RCC 7860 (cell line): ENCODE measurements around the gene SPATA20.

Experiments
- DNase-seq: peaks from one replicate; pipeline ENCODE4 v3.0.0-alpha.2; 2015; ENCODE audit warnings: low spot score
- FAIRE-seq: peaks from 2 replicates; lab custom pipeline; 2012; peaks lifted over from hg19 to GRCh38; lab: Jason Lieb, UNC

Gene SPATA20

DNA sequence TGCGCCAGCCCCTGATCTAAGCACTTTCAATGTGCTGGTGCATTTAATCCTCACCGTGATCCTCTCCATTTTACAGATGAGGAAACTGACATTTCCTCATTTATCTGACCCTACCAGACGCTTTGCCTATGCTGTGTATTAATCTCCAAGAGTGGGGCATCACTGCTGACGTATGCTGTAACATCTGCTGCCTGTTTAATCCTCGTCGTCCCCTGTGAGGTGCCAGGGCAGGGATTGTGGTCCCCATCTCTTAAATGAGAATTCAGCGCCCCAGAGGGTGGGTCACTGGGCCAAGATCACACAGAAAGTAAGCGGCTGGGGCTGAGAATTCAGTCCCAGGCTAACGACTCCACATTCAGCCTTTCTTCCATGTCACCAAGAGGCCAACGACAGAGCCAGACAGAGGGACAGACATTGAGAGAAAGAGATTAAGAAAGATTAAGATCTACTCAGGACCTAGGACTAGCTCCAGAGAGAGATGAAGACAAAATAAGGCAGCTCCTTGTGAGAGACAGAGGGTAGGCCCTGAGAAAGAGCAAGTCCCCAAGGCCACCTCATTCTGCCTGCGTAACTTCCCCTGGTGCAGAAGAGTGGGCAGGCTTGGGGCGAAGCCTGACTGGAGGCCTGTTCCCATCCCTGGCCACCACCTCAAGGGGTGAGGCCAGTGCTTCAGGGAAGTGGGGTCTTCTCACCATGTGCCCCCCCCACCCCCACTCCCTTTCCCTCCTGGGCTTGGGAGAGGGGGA lies 27.1 kb downstream of the SPATA20 start:
- FAIRE-seq (no peak), DNase-seq (no peak)

DNA sequence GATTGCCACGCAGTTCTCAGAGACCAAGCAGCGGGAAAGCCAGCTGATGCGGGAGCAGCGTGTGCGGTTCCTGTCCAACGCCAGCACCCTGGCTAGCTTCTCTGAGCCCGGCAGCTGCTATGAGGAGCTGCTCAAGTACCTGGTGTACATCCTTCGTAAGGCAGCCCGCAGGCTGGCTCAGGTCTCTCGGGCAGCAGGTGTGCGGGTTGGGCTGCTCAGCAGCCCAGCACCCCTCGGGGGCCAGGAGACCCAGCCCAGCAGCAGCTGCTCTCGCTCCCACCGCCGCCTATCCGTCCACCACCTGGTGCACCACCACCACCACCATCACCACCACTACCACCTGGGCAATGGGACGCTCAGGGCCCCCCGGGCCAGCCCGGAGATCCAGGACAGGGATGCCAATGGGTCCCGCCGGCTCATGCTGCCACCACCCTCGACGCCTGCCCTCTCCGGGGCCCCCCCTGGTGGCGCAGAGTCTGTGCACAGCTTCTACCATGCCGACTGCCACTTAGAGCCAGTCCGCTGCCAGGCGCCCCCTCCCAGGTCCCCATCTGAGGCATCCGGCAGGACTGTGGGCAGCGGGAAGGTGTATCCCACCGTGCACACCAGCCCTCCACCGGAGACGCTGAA lies 28.7 kb downstream of the SPATA20 start:
- DNase-seq: no peak
- no peak for FAIRE-seq

DNA sequence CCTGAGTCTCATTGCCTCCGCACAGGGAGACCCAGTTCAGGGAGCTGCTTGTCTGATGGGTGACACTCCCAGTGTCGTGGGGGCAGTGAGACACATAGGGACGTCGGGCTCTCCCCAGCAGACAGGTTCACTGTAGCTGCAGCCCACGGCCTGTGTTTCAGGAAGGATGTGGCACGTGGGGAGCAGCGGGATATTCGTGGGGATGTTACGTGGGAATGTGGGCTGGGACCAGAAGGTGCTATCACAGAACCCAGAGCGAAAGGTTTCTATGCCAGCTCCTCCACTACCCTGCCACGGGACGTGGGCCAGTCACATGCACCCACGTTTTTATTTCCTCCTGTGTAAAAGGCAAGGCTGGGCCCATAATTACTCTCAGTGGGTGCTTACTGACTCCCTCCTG lies 29.9 kb downstream of the SPATA20 start:
- DNase-seq (no peak), FAIRE-seq (no peak)

DNA sequence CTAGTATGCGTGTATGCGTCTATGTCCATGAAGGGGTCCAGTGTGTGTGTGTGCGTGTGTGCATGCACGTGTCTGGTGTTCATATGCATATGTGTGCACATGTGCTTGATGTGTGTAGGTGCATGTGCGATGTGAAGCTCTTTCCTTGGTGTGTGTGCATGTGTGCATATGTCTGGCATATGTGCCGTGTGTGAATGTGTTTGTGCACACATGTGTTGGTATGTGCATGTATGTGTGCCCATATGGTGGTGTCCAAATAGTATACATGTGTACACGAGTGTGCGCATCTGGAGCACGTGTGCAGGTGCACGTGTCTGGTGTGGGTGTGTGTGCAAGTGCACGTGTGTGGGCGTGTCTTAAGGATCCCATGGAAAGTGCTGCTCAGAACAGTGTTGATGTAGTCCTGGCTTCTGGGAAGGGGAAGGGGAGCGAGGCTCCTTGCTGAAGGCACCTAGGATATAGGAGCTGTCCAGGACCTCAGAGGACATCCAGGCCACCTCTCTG lies 30.5 kb downstream of the SPATA20 start:
- no peak for FAIRE-seq
- no peak for DNase-seq

DNA sequence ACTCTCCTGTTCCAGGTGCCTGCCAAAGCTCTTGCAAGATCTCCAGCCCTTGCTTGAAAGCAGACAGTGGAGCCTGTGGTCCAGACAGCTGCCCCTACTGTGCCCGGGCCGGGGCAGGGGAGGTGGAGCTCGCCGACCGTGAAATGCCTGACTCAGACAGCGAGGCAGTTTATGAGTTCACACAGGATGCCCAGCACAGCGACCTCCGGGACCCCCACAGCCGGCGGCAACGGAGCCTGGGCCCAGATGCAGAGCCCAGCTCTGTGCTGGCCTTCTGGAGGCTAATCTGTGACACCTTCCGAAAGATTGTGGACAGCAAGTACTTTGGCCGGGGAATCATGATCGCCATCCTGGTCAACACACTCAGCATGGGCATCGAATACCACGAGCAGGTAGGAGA lies 31.2 kb downstream of the SPATA20 start:
- no peak for FAIRE-seq
- DNase-seq: no peak

DNA sequence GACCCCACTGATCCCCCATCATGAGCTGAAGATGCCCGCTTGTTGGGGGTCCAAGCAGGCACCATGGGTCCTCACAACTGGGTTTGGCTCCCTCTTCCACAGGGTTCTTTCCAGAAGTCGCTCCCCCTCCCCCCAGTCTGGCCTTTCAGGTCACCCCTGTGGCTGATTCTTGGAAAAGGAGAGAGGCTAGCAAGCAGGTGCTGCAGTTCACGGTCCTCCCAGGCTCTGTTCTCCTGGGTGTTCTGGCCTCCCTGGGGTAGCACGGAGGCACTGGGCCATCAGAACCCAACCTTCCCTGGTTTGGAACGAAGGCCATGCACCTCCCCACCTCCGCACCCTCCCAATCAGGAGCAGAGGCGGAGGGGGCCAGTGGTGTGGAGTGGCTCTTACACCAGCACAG lies 32.4 kb downstream of the SPATA20 start:
- no peak for DNase-seq
- no peak for FAIRE-seq

DNA sequence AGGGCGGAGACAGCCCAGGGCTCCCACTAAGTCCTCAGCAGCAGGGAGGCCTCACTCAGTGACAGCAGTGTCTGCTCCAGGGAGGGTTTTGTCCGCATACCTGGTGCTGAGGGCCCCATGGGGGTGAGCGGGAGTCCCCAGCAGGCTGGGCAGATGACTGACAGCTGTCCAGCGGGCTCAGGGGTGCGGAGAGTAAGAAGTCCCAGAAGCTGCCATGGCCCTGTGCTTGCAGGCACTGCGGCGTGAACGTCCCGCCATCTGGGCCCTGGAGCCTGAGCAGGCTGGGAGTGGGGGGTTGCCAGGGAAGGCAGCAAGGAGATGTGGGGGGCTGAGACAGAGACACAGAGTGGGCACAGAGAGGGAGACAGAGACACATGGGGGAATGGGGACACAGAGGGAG lies 33.7 kb downstream of the SPATA20 start:
- no peak for DNase-seq
- no peak for FAIRE-seq

DNA sequence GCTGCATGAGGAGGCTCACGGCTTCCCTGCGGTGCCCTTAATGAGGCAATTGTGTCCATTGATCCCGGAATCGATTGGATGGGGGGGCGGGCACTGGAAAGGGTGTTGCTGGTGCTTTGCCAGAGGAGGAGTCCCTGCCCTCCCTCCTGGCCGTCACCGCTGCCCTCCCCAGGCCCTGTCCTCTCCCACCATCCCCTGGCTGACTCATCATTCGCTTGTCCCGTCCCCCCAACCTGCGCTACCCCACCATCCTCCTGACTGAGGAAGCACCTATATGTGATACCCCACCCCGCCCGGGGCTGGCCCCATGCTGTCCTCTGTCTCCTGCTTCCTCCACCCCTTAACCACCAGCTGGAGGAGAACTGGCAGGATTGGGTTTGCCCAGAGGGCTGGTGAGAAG lies 34.3 kb downstream of the SPATA20 start:
- DNase-seq (no peak), FAIRE-seq (no peak)

DNA sequence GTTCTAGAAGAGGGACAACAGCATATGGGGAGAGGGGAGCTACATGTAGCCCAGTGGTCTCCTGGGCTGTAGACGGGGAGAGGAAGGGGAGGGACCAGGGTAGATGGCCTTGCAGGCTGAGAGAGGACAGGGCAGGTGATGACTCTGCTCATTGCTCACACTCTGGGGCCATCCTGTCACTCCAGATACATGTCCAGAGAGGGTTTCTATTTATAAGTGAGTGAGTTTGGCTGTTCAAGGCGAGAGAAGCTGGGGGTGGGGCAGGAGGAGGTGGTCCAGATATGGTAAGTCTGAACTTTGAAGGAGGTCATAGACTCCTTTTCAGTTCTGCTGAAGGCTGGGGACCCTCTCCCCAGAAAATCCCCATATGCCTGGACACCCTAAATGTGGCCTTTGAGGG lies 35.8 kb downstream of the SPATA20 start:
- FAIRE-seq (no peak), DNase-seq (no peak)

DNA sequence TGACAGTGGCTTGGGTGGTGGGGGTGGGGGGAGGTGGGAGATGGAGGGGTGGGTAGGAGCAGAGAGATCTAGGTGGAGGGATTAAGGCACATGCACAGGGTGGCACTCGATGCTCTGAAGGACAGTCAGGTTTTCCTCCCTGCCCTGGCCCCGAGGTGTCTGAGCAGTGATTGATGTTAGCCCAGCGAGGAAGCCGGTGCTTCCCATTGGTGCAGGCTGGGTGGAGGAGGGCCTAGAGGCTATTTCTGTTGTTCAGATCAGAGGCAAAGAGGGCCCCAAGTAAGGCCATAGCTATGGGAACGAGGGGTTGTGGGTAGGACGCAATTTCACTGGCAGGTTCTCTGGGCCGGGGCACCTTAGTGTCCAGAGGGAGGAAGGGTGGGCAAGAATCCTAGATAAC lies 36.7 kb downstream of the SPATA20 start:
- no peak for FAIRE-seq

DNA sequence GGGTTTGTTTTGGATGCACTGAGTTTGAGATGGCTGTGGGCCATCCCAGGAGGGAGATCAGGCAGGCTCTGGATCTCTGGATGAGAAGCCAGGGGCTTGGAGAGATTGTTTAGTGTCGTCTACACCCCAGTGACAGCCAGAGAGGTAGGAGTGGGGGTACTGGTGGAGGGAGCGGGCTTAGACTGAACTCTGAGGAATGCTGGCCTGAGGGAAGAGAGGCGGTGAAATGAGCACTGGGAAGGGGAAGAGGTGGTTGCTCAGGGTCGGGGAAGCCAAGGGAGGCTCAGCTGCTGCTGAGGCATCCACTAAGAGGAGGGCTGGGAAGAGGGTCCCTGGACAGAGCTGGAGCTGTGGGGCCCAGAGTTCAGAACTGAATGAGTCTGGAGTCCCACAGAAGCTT lies 37.1 kb downstream of the SPATA20 start:
- DNase-seq (no peak), FAIRE-seq (no peak)

More for the DNA sequence above, 36.7 kb downstream of the SPATA20 start:
- no peak for DNase-seq

DNA sequence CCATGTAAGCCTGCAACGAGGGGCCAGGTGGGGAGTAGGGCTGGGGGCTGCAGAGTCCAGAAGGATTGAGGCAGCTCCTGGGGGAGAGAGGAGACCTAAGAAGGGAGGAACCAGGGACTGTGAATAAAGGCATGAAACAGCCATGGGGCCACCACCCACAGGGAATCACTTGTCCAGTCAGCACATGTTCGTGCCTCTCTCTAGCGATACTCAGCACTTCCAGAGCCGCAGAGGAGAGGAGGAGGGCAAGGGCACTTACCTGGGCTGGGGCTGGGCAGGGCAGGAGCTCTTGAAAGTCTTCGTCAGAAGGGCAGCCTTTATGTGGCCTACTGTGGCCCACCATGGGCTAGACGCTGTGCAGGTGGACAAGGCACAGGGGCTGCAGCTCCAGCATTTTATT lies 37.8 kb downstream of the SPATA20 start:
- no peak for FAIRE-seq
- no peak for DNase-seq

DNA sequence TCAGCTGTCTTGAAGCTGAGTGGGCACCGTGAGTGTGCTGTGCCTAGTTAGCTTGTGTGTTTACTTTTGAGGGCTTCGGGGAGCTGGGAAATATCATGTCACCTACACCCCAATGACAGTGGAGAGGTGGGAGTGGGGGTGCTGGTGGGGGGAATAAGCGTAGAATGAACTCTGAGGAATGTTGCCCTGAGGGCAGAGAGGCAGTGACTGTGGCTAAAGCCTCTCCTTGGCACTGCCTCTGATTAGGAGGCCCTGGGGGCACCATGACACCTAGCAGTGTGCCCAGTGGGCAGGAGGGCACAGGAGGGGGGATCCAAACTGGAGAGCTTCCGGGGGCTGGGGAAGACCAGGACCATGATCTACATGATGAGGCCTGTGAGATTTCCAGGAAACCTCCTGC lies 38.4 kb downstream of the SPATA20 start:
- DNase-seq: no peak
- no peak for FAIRE-seq

DNA sequence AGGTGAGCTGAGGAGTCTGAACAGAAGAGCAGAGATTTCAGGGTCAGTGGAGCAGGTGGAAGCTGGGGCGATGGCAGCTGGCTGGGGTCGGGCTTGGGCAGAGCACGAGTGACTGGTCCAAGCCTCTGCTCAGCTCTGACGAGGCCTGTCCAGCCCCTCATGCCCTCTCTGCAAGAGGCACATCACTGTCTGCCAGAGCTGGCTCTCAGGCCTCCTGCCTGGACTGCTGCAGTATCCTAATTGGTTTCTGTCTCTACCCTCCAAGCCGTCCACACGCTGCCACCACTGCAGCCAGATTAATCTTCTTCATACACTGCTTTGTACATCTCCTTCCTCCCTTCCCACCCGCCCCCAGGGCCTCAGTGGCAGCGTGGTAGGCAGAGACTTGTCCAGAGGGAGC lies 38.9 kb downstream of the SPATA20 start:
- no peak for FAIRE-seq
- no peak for DNase-seq

DNA sequence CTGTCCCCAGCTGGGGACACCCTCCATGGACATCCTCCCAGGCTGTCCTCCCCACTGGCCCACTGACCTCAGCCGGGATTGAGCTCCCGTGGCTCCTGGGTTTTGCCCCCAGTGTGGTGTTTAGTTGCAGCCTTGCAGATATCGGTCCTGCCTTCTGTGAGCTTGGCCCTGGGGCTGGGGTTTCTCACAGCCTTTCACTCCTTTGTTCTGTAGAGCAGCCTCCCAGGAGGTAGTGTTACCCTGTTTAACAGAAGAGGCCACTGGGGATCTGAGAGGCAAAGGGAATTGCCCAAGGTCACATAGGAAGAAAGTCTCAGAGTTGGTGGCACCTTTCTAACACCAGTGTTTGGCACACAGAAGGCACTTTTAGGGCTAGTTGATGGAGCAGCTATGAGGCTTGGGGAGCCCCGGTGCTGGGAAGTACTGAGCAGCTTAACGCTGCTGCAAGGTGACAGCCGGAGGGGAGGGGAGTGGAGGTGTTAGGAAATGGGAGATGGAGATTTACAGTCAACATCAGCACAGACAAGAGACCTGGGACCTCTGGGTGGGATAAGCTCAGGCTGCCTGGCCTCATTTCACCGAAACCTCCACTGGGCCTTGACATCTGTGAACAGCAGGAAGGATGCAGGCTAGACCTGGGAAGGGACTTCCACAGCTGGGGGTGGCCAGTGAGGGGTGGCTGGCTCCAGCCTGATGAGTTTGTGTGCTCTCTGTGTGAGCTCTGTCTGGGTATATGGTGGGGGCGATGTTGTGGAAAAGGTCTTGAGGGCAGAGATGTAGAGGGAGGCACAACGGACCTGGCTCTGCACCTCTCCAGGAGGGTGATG lies 39.7 kb downstream of the SPATA20 start:
- FAIRE-seq (no peak), DNase-seq (no peak)

DNA sequence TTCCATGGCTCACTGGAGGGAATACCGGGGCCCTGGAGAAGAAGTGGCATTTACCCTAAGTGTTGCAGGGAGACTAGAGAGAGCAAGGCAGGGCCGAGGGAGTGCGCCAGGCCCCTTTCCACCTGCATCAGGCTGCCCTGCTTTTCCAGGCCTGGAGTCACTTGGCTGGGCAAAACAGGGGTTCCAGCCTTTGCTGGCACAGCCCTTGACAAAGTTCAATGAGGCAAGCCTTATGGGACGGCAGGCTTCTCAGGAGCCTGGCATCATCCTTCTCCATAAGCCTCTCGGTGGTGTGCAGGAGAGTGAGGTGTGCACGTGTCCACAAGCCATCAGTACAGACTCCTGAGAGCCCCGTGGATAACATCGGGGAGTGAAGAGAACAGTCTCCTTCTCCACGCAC lies 40.6 kb downstream of the SPATA20 start:
- FAIRE-seq (no peak), DNase-seq (no peak)

DNA sequence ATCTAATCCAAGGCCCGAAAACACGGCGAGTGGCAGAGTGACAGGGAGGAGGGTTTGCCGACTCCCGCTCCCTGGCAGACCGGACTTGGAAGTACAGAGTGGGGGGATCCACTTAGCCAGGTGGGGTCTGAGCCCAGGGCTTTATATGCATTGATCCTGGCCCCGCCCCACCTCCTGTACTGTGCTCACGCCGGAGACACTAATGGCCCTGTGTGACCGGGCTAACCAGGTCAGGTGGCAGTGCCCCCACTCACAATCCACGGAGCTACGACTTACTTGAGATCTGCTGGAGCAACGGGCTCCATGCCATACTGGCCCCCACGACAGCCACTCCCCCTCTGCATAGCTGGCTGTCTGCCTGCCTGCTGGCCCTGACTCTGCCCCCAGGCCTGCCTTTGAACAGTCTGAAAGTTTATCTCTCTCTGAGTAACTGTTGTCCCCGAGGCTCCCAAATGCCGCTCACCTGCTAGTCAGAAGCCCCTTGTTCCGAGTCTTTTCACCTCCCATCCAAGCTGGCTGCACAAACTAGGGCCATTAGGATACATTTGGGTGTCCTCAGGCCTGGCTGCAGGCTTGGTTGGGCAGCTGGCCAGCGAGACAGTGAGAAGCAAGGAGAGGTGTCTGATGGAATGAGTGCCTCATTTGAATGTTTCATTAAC lies 41.5 kb downstream of the SPATA20 start:
- FAIRE-seq: no peak
- DNase-seq: no peak

DNA sequence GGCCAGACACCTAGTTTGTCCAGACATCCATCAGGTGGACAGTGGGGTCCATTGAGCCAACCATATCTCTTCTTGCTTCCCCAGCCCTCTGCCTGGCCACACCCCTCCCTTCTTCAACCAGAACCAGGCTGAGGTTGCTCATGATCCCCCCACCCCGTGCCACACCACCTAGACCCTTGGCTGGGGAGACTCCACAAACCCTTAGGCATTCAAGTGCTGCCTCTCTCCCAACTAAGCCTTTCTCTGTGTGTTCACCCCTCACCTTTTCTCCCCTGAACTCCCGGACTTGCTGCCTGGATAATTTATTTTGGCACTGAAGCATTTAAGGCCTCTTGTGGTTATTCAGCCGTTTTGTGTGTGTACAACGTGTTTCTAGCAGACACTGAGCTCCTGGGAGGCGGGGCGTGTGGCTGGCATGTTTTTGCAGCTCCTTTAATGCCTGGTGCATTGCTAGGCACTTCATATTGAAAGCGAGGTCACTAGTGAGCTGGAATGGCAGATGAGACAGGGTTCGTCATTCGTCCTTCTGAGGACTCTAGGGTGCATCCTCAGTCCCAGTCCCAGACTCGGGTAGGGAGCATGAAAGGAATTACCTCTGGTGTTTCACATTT lies 42.2 kb downstream of the SPATA20 start:
- FAIRE-seq (no peak), DNase-seq (no peak)

DNA sequence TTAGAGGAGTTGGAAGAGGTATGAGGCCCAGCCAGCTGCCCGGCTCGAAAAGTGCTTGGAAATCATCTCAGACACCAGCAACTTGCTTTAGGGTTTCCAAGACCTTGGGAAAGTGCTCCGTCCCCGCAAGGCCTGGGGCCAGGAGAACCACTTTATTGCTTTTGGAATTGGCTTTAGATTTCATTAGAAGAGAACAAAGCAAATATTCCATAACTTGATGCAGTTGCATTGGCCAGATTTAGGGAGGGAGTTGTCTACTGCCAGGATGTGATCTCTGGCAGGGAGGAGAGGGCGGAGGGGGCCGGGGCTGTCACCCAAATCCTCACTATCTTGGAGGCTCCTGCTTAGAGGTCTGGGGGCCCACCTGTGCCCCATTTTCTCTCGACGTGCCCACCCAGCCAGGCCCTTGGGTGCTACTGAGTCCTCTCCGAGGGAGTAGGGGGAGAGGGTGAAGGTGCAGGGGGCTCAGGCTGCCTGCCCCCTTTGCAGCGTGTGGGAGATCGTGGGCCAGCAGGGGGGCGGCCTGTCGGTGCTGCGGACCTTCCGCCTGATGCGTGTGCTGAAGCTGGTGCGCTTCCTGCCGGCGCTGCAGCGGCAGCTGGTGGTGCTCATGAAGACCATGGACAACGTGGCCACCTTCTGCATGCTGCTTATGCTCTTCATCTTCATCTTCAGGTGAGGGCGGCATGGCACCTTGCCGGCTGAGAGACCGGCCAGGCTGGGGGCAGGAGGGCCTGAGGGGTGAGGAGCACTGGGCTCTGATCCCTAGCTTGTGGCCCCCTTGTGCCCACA lies 44.2 kb downstream of the SPATA20 start:
- no peak for DNase-seq
- FAIRE-seq: no peak

DNA sequence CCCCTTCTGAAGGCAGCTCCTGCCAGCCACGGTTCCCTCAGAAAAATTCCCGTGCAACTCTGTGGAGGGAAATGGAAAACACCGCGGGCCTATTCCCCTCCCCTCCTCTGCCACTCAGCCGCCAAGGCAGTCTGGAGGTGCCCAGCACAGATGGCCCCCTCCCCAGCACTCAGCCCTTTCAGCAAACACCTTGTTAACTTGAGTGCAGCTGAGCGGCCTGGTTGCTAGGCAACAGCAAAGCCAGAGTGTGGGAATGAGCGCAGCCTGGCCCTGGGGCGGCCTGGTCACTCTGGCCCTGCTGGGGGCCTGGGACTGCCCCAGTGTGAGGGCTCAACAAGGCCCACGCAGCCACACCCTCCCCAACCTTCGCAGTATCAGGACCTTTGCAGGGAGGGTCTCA lies 46.3 kb downstream of the SPATA20 start:
- DNase-seq: no peak
- no peak for FAIRE-seq
